NT2/D1 (cell line): Measurements from ENCODE around the gene EPHA2.

ENCODE experiments used
- DNase-seq: peaks from one replicate; pipeline ENCODE4 v3.0.0-alpha.2; 2011; ENCODE audit warnings: low read depth, low spot score
- H3K27me3 ChIP-seq: 2 replicates; pipeline ENCODE4 v1.6.0; 2011; ENCODE audit warnings: mild to moderate bottlenecking; ENCODE audit not compliant: insufficient read length, insufficient read depth
- H3K36me3 ChIP-seq: 2 replicates; pipeline ENCODE4 v1.6.1; 2011; ENCODE audit warnings: mild to moderate bottlenecking, low read length, mixed read lengths; ENCODE audit not compliant: insufficient read depth, insufficient read length
- H3K4me1 ChIP-seq: 2 replicates; pipeline ENCODE4 v1.5.1; 2011; ENCODE audit not compliant: insufficient read depth, insufficient read length
- H3K4me3 ChIP-seq: 2 replicates; pipeline ENCODE4 v1.5.1; 2011; ENCODE audit warnings: low read depth; ENCODE audit not compliant: insufficient read length
- H3K9ac ChIP-seq: 2 replicates; pipeline ENCODE4 v1.6.0; 2011; ENCODE audit warnings: low read depth; ENCODE audit not compliant: insufficient read length
- H3K9me3 ChIP-seq: 2 replicates; pipeline ENCODE4 v1.5.1; 2011; ENCODE audit warnings: mild to moderate bottlenecking, low read length; ENCODE audit not compliant: insufficient read depth
- SUZ12 ChIP-seq: IDR thresholded peaks from 2 replicates; pipeline ENCODE4 v1.6.1; 2011; ENCODE audit not compliant: insufficient read length, insufficient read depth; ENCODE audit errors: extremely low read depth
- YY1 ChIP-seq: IDR thresholded peaks from 2 replicates; pipeline ENCODE4 v1.6.1; 2011; ENCODE audit not compliant: insufficient read length, insufficient read depth
- ZNF274 ChIP-seq: IDR thresholded peaks from 2 replicates; pipeline ENCODE4 v1.6.1; 2011; ENCODE audit warnings: mild to moderate bottlenecking, low read depth, low read length

Gene EPHA2

DNA sequence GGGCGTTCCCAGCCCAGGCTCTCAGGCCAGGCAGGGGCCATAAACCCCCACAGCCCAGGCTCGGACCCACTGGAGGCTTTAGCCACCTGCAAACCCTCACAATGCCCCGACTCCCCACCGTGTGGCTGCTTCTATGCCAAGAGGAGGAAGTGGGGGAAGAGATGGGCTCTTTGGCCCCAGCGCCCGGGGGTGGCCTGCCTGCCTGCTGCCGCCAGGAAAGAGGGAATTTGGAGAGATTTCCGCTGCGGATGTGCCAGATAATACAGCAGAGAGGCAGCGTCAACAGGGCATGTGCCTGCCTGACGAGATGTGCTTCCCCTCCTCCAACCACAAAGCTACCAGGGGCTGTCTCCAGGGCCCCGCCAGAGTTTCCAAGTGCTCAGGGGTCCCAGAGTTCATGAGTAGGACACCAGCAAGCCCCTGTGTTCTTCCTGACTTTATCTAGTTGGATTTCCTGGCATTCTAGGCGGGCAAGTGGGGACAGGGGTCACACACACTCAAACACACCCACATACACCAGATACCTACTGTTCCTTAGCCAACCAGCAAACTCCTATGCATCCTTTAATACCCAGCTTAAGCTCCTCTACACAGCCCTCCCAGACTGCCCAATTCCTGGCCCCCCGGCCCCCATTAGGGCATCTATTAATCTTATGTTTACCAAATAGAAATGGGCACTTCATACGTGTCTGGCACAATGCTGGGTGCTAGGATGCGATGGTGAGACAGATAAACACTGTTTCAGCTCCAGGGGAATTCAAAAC, 14.1 kb downstream of the EPHA2 start:
- Histone ChIP-seq H3K9ac (peak overlapping the region; percentile 10), H3K36me3 (peaks cover 79% of the 10 kb centered on the region), H3K27me3 (no peaks in the 10 kb centered on the region), H3K9me3 (no peaks in the 10 kb centered on the region), H3K4me1 (peaks cover 44% of the 10 kb centered on the region), H3K4me3 (no peak overlapping the region)
- DNase-seq: no peak
- TF ChIP-seq ZNF274 (no peak), YY1 (no peak), SUZ12 (no peak)

DNA sequence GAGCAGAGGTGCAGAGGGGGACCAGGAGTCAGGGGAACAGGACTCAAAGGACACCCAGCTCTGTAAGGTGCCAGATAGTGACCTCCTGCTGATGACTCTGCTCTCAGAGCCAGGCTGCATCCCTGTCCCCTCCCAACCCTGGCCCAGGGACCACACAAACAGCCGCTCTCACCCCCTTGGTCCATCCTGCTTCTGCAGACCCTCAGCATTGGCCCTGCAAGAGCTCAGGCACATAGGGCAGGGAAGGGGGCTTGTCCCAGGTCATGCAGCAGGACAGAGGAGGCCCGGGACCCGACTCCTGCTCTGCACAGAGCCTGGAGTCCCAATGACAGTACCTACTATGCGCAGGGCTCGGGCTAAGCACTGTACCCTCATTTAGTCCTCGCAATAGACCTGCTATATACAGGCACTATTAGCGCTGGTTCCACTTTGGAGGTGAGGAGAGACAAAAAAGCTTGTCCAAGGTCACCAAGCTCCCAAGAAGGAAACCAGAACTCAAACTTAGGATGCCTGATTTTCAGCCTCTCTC, 15.7 kb downstream of the EPHA2 start:
- DNase-seq: no peak
- TF ChIP-seq YY1 (no peak), SUZ12 (no peak), ZNF274 (no peak)
- Histone ChIP-seq H3K36me3 (peaks cover 82% of the 10 kb centered on the region), H3K4me1 (peaks cover 37% of the 10 kb centered on the region), H3K9me3 (no peaks in the 10 kb centered on the region), H3K27me3 (no peaks in the 10 kb centered on the region), H3K4me3 (no peak overlapping the region), H3K9ac (peak overlapping the region; percentile 1)

DNA sequence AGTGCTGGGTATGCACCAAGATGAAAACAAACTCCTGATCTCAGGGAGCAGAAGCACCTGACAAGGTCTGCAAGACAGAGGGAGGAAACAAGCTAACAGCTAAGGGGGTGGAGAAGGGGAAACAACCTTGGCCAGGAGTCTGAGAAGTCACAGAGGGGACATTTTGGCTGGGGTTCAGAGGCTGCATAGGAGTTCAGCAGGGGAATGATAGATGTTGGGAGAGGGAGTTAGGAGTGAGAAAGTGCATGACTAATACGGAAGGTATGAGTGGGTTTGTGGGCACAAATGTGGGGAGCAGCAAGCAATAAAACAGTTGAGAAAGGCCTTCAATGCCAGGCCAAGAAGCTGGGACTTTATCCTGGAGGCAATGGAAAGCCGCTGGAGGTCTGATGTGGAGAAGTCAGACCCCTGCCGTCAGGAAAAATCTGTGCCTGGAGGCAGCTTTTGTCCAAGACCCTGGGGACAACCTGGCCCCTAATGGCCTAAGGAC, 16.4 kb downstream of the EPHA2 start:
- no peak for DNase-seq
- H3K4me1 ChIP-seq: peaks cover 33% of the 10 kb centered on the region
- no peak for TF ChIP-seq YY1
- no peak for TF ChIP-seq SUZ12
- no peak for TF ChIP-seq ZNF274
- no peak overlapping the region for H3K9ac ChIP-seq
- no peak overlapping the region for H3K4me3 ChIP-seq
- no peaks in the 10 kb centered on the region for H3K27me3 ChIP-seq
- peaks cover 82% of the 10 kb centered on the region for H3K36me3 ChIP-seq
- no peaks in the 10 kb centered on the region for H3K9me3 ChIP-seq

DNA sequence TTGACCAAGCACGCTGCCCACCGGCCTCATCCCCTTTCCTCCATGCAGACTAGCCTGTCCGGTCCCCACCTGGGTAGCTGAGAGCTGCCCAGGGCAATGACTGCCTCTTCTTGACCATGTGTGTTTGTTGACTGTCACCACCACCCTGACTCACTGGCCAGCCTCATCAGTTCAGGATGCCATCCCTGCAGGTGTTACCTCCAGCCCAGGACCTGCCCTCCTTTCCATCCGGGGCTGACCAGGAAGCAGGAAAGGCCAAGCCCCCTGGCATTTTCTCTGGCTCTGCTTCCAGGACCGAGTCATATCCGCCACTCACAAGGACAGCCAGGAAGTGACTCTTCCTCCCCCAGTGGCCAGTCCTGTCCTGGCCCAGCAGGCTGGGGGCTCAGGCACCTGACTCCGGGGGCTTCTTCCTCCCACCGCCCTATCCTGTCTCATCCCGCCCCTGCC, 17.1 kb downstream of the EPHA2 start:
- H3K36me3 ChIP-seq: peaks cover 82% of the 10 kb centered on the region
- H3K4me1 ChIP-seq: peaks cover 27% of the 10 kb centered on the region
- H3K9ac ChIP-seq: no peak overlapping the region
- TF ChIP-seq YY1 (no peak), SUZ12 (no peak), ZNF274 (no peak)
- no peak overlapping the region for H3K4me3 ChIP-seq
- H3K27me3 ChIP-seq: no peaks in the 10 kb centered on the region
- no peaks in the 10 kb centered on the region for H3K9me3 ChIP-seq
- DNase-seq: no peak

DNA sequence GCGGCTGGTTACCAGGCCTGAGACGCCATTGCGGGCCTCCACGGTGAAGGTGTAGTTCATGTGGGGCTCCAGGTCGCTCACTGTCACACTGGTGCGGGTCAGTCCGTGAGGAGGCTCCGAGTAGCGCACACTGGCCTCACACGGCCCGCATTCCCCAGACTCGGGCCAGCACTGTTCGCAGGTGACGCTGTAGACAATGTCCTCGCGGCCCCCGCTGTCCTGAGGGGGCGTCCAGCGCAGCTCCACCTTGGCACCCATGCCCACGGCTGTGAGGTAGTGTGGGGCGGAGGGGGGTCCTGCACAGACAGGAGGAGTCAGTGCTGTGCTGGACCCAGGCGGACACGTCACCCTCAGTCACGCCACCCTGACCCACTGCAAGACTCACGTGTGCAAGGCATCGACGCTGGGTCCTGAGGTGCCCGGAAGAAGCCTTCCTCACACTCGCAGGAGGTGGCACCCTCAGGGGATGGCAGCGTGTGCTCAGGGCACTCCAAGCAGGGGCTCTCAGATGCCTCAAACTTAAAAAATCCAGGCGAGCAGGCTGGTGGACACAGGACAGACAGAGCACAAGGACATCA, 17.9 kb downstream of the EPHA2 start:
- DNase-seq: no peak
- no peak overlapping the region for H3K9ac ChIP-seq
- H3K27me3 ChIP-seq: no peaks in the 10 kb centered on the region
- no peaks in the 10 kb centered on the region for H3K9me3 ChIP-seq
- no peak for TF ChIP-seq SUZ12
- H3K36me3 ChIP-seq: peaks cover 82% of the 10 kb centered on the region
- no peak overlapping the region for H3K4me3 ChIP-seq
- H3K4me1 ChIP-seq: peaks cover 23% of the 10 kb centered on the region

DNA sequence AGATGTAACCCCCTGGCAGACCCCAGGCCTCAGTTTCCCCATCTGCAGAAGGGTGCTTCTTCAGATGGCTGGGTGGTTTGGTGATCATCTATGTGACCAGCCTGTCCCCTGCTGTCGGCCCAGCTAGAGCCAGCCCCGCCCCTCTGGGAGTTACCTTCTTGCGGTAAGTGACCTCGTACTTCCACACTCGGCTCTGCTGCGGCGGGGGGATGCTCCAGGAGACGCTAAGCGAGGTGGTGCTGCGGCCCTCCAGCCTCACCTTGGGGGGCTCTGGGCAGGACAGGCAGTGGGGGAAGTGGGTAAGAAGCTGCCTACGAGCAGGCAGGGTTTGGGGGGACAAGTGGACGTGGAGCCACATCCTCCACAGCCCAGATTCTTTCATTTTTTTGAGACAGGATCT, 20.4 kb downstream of the EPHA2 start:
- Histone ChIP-seq H3K4me3 (no peak overlapping the region), H3K36me3 (peaks cover 88% of the 10 kb centered on the region), H3K27me3 (no peaks in the 10 kb centered on the region), H3K9me3 (no peaks in the 10 kb centered on the region), H3K4me1 (peaks cover 18% of the 10 kb centered on the region), H3K9ac (no peak overlapping the region)
- DNase-seq: no peak
- TF ChIP-seq ZNF274: no peak
- no peak for TF ChIP-seq SUZ12
- TF ChIP-seq YY1: no peak

DNA sequence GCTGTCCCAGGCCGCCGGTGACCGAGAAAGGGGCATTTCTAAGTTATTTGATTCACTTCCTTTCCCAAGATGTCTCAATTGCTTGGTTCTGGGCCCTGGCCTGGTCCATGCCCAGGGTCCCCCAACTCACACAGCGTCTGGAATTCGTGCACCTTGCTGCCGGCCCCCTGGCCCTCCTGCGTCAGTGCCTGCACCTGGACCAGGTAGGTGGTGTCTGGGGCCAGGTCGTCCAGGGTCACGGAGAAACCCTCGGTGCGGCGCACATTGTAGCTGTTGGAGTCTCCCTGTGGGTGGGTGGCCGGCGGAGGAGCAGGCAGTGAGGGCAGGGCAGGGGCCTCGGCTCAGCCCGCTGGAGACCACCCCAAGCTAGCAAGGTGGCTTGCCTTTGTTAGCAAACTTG, 21.0 kb downstream of the EPHA2 start:
- H3K4me1 ChIP-seq: peaks cover 13% of the 10 kb centered on the region
- TF ChIP-seq ZNF274: no peak
- no peak for TF ChIP-seq YY1
- no peak for TF ChIP-seq SUZ12
- DNase-seq: no peak
- peaks cover 89% of the 10 kb centered on the region for H3K36me3 ChIP-seq
- H3K9ac ChIP-seq: no peak overlapping the region
- no peak overlapping the region for H3K4me3 ChIP-seq
- no peaks in the 10 kb centered on the region for H3K27me3 ChIP-seq
- no peaks in the 10 kb centered on the region for H3K9me3 ChIP-seq
